NT2/D1 (cell line): Measurements from ENCODE around the gene ASCL2.

ENCODE experiments used
- SUZ12 ChIP-seq: IDR thresholded peaks from 2 replicates; pipeline ENCODE4 v1.6.1; 2011; ENCODE audit not compliant: insufficient read length, insufficient read depth; ENCODE audit errors: extremely low read depth
- YY1 ChIP-seq: IDR thresholded peaks from 2 replicates; pipeline ENCODE4 v1.6.1; 2011; ENCODE audit not compliant: insufficient read length, insufficient read depth
- ZNF274 ChIP-seq: IDR thresholded peaks from 2 replicates; pipeline ENCODE4 v1.6.1; 2011; ENCODE audit warnings: mild to moderate bottlenecking, low read depth, low read length

GRCh38 chr11:2273771-2274170 lies 3.4 kb upstream of the ASCL2 start:
- TF ChIP-seq SUZ12: no peak
- TF ChIP-seq ZNF274: no peak
- TF ChIP-seq YY1: no peak
